A549 (cell line): Measurements from ENCODE around the gene TREH. TPM values are rescaled to one million over a fixed set of nuclear protein-coding genes. Genes with fewer than 3 reads are reported as not detected.
"Not testable (repeated sequence)": the region's sequence is repeated elsewhere in the genome, so short reads cannot be mapped to it uniquely, and the experiment has no call there.

Source experiments
- ATAC-seq, 2 experiments: fragments of 200-7000 bp in 1 of 2; fragments of >200 bp in 1 of 2; cut with Nextera tagmentation in 1 of 2; cut with Tn5 transposase in 1 of 2; 3 replicates each; pipeline versions ENCODE4 v1.8.0 to v1.9.1; 2018 to 2020; ENCODE audit warnings: mild to moderate bottlenecking in 1 of 2, moderate library complexity in 1 of 2
- CTCF ChIA-PET: fragments of 300-600 bp; sonication (Branson Sonifier 250); formaldehyde crosslinking; extraction: SDS; loops from one replicate; lab custom pipeline; 2021; ENCODE audit warnings: antibody characterized with exemption, inconsistent platforms; lab: Yijun Ruan, JAX
- POLR2A ChIA-PET: fragments of 350-600 bp; formaldehyde crosslinking; extraction: SDS; loops from one replicate; lab custom pipeline; 2021; ENCODE audit warnings: antibody characterized with exemption, inconsistent platforms; lab: Yijun Ruan, JAX
- DNase-seq, 2 experiments: peaks; one replicate each; pipeline versions ENCODE4 v3.0.0 to v3.0.0-alpha.2; 2011 to 2016; ENCODE audit warnings: low read depth in 1 of 2, low spot score in 1 of 2
- FAIRE-seq: peaks from 2 replicates; lab custom pipeline; 2011; peaks lifted over from hg19 to GRCh38; lab: Jason Lieb, UNC
- H3K27ac ChIP-seq, 2 experiments: fragments of >200 bp; sonication (Bioruptor Twin); formaldehyde crosslinking; 3 replicates each; pipeline ENCODE4 v1.5.1; 2016 to 2017
- H3K4me1 ChIP-seq: fragments of >200 bp; sonication (Bioruptor Twin); formaldehyde crosslinking; 3 replicates; pipeline ENCODE4 v1.6.1; 2016
- H3K4me2 ChIP-seq: fragments of >200 bp; sonication (Bioruptor Twin); formaldehyde crosslinking; 3 replicates; pipeline ENCODE4 v1.6.1; 2016
- H3K4me3 ChIP-seq: fragments of >200 bp; sonication (Bioruptor Twin); formaldehyde crosslinking; 3 replicates; pipeline ENCODE4 v1.5.1; 2016
- H3K9me3 ChIP-seq: fragments of >200 bp; sonication (Bioruptor Twin); formaldehyde crosslinking; 3 replicates; pipeline ENCODE4 v1.6.1; 2016
- BHLHE40 ChIP-seq: IDR thresholded peaks from 2 replicates; pipeline ENCODE4 v1.6.1; 2012; ENCODE audit warnings: low read depth, low read length, inconsistent platforms
- CEBPB ChIP-seq, 2 experiments: fragments of >200 bp in 1 of 2; sonication (Bioruptor Twin) in 1 of 2; formaldehyde crosslinking in 1 of 2; IDR thresholded peaks; 2 replicates each; pipeline ENCODE4 v1.6.1; 2012 to 2016
- CHD4 ChIP-seq: fragments of 200-600 bp; sonication (generic); IDR thresholded peaks from 2 replicates; pipeline ENCODE4 v1.6.1; 2016; ENCODE audit warnings: antibody characterized with exemption, mild to moderate bottlenecking, borderline replicate concordance
- EHF ChIP-seq: fragments of 250-450 bp; sonication (Bioruptor Pico); IDR thresholded peaks from 2 replicates; pipeline ENCODE4 v1.5.0; 2020; ENCODE audit warnings: mild to moderate bottlenecking
- EHMT2 ChIP-seq: fragments of 200-600 bp; sonication (generic); IDR thresholded peaks from 2 replicates; pipeline ENCODE4 v1.6.1; 2016; ENCODE audit warnings: antibody characterized with exemption, low read depth, mild to moderate bottlenecking, moderate library complexity
- EP300 ChIP-seq, 2 experiments: fragments of >200 bp; sonication (Bioruptor Twin); formaldehyde crosslinking; IDR thresholded peaks; 2 replicates in 1 of 2; 3 replicates in 1 of 2; pipeline ENCODE4 v1.6.1; 2016 to 2017
- ESRRA ChIP-seq: fragments of 150-350 bp; IDR thresholded peaks from 2 replicates; pipeline ENCODE4 v1.6.1; 2014; ENCODE audit warnings: mild to moderate bottlenecking, low read length, borderline replicate concordance
- FOSB ChIP-seq: fragments of 250-450 bp; sonication (Bioruptor Pico); IDR thresholded peaks from 2 replicates; pipeline ENCODE4 v1.5.0; 2020; ENCODE audit warnings: mild to moderate bottlenecking, moderate library complexity
- FOSL2 ChIP-seq, 2 experiments: fragments of 450-650 bp in 1 of 2; fragments of >200 bp in 1 of 2; sonication (Bioruptor Twin) in 1 of 2; formaldehyde crosslinking; IDR thresholded peaks; 2 replicates each; pipeline versions ENCODE4 v1.5.0 to v1.6.1; 2016 to 2020; ENCODE audit warnings: mild to moderate bottlenecking in 1 of 2, moderate library complexity in 1 of 2
- FOXS1 ChIP-seq: fragments of 250-450 bp; sonication (Bioruptor Pico); IDR thresholded peaks from 2 replicates; pipeline ENCODE4 v1.5.0; 2020; ENCODE audit warnings: mild to moderate bottlenecking, moderate library complexity
- GATA3 ChIP-seq: IDR thresholded peaks from 2 replicates; pipeline ENCODE4 v1.6.1; 2012; ENCODE audit warnings: borderline replicate concordance
- KDM5A ChIP-seq: fragments of 200-600 bp; sonication (generic); IDR thresholded peaks from 2 replicates; pipeline ENCODE4 v1.6.1; 2016; ENCODE audit warnings: antibody characterized with exemption, mild to moderate bottlenecking
- MYC ChIP-seq: IDR thresholded peaks from 2 replicates; pipeline ENCODE4 v1.6.1; 2012; ENCODE audit warnings: mild to moderate bottlenecking, inconsistent platforms, low read length, improper control_type of control experiment, borderline replicate concordance
- PHF8 ChIP-seq: fragments of 200-600 bp; sonication (generic); IDR thresholded peaks from 2 replicates; pipeline ENCODE4 v1.6.1; 2016; ENCODE audit warnings: low read depth, mild to moderate bottlenecking, antibody characterized with exemption, moderate library complexity, borderline replicate concordance
- RFX5 ChIP-seq: fragments of 450-650 bp; IDR thresholded peaks from 2 replicates; pipeline ENCODE4 v1.7.1; 2014; ENCODE audit warnings: antibody characterized with exemption, mild to moderate bottlenecking, moderate library complexity
- TFCP2L1 ChIP-seq: fragments of 250-450 bp; sonication (Bioruptor Pico); IDR thresholded peaks from 2 replicates; pipeline ENCODE4 v1.5.0; 2021; ENCODE audit warnings: mild to moderate bottlenecking
- ZC3H11A ChIP-seq: fragments of 450-650 bp; IDR thresholded peaks from 2 replicates; pipeline ENCODE4 v1.6.1; 2014; ENCODE audit warnings: antibody characterized with exemption, mild to moderate bottlenecking
- ZNF302 ChIP-seq: fragments of 250-450 bp; sonication (Bioruptor Pico); IDR thresholded peaks from 2 replicates; pipeline ENCODE4 v1.9.0; 2021; ENCODE audit warnings: inconsistent platforms, mild to moderate bottlenecking, moderate library complexity
- WGBS: methylation state at CpG from one replicate; pipeline ENCODE4 v1.1.6; 2017; ENCODE audit errors: missing lambda C conversion rate; 5-methylcytosine and 5-hydroxymethylcytosine counted together
- polyA plus RNA-seq, 4 experiments: library from polyadenylated mRNA; depleted of rRNA in 3 of 4; stranded (reverse); fragments of >200 nt; fragmentation: RNase III in 1 of 4; extraction: RNeasy Plus Mini Kit Qiagen cat#74134 plus additional on column Dnase treatment in 1 of 4; gene quantifications; 2 replicates in 3 of 4; 3 replicates in 1 of 4; pipeline ENCODE4 v1.2.3, GENCODE V29; 2011 to 2017
- TF ChIP-seq, protein P1 (sequence below): fragments of >200 bp; sonication (Bioruptor Twin); formaldehyde crosslinking; IDR thresholded peaks from 3 replicates; pipeline ENCODE4 v1.6.1; 2016
- TF ChIP-seq, protein P2 (sequence below): IDR thresholded peaks from 2 replicates; pipeline ENCODE4 v1.6.1; 2012
- TF ChIP-seq, protein P3 (sequence below): fragments of >200 bp; sonication (Bioruptor Twin); formaldehyde crosslinking; IDR thresholded peaks from 3 replicates; pipeline ENCODE4 v1.5.1; 2016
- TF ChIP-seq, protein P4 (sequence below): fragments of 200-600 bp; sonication (generic); IDR thresholded peaks from 2 replicates; pipeline ENCODE4 v1.6.1; 2016; ENCODE audit warnings: antibody characterized with exemption, mild to moderate bottlenecking, moderate library complexity

TREH gene
- polyA plus RNA-seq, 2 of the 4 experiments (the other 2 are of a cell fraction): 0.06 TPM; not detected in 1

DNA sequence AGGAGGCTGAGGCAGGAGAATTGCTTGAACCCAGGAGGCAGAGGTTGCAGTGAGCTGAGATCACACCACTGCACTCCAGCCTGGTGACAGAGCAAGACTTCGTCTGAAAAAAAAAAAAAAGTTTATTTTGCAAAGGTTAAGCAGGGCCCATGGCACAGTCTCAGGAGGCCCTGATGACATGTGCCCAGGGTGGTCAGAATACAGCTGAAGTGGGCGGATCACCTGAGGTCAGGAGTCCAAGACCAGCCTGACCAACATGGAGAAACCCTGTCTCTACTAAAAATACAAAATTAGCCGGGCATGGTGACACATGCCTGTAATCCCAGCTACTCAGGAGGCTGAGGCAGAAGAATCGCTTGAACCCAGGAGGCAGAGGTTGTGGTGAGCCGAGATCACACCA is 35.0 kb upstream of the TREH start:
- POLR2A ChIA-PET, H3K4me3 ChIP-seq, H3K9me3 ChIP-seq, H3K27ac ChIP-seq, DNase-seq, H3K4me2 ChIP-seq, CTCF ChIA-PET, FAIRE-seq, ATAC-seq, H3K4me1 ChIP-seq: not testable (repeated sequence)
- WGBS: 72% methylated on average over 4 of the region's 5 CpGs

DNA sequence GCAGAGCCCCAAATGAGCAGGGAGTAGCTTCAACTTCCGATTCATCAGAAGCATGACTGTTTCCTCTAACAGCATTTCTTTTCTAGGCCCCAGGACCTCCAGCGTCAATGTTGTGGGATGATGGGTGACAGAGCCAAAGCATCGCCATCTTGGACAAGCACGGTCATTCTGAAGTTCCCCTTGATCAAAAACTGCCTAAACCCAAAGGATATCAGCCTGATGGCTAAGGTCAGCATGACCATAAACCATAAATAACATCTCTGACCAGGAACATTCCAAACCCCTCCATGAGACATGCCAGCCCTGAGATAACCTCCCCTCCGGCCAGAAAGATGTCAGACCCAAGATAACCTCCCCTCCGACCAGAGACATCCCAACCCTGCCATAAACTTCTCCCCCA is 28.8 kb upstream of the TREH start:
- ATAC-seq (no peak), FAIRE-seq (no peak), DNase-seq (no peak)
- CTCF ChIA-PET: interaction anchor here (1.2 to 1.4 kb wide), 2 partner anchors 8 to 18 kb away, joined by 3 to 4 read pairs; no protein-coding TSS in a partner anchor
- TF ChIP-seq MYC: no peak
- no peak for TF ChIP-seq ZNF302 (CRISPR knock-in tag)
- no peak for TF ChIP-seq FOSL2 (IDR thresholded peaks at IDR 0.05)
- TF ChIP-seq FOSL2 (CRISPR knock-in tag; IDR thresholded peaks at IDR 0.05): no peak
- TF ChIP-seq FOXS1 (CRISPR knock-in tag): no peak
- TF ChIP-seq, protein P1, sequence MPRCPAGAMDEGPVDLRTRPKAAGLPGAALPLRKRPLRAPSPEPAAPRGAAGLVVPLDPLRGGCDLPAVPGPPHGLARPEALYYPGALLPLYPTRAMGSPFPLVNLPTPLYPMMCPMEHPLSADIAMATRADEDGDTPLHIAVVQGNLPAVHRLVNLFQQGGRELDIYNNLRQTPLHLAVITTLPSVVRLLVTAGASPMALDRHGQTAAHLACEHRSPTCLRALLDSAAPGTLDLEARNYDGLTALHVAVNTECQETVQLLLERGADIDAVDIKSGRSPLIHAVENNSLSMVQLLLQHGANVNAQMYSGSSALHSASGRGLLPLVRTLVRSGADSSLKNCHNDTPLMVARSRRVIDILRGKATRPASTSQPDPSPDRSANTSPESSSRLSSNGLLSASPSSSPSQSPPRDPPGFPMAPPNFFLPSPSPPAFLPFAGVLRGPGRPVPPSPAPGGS: no peak
- TF ChIP-seq KDM5A: no peak
- TF ChIP-seq RFX5: no peak
- TF ChIP-seq GATA3: no peak
- TF ChIP-seq, protein P2, sequence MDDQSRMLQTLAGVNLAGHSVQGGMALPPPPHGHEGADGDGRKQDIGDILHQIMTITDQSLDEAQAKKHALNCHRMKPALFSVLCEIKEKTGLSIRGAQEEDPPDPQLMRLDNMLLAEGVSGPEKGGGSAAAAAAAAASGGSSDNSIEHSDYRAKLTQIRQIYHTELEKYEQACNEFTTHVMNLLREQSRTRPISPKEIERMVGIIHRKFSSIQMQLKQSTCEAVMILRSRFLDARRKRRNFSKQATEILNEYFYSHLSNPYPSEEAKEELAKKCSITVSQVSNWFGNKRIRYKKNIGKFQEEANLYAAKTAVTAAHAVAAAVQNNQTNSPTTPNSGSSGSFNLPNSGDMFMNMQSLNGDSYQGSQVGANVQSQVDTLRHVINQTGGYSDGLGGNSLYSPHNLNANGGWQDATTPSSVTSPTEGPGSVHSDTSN: no peak
- no peak for TF ChIP-seq ESRRA
- POLR2A ChIA-PET: no interaction called here
- Histone ChIP-seq H3K4me1 (no peaks in the 10 kb centered on the region), H3K4me2 (no peak overlapping the region), H3K4me3 (no peak overlapping the region), H3K27ac (no peak overlapping the region), H3K9me3 (no peaks in the 10 kb centered on the region)
- WGBS: 75% methylated on average over 6 of the region's 6 CpGs

DNA sequence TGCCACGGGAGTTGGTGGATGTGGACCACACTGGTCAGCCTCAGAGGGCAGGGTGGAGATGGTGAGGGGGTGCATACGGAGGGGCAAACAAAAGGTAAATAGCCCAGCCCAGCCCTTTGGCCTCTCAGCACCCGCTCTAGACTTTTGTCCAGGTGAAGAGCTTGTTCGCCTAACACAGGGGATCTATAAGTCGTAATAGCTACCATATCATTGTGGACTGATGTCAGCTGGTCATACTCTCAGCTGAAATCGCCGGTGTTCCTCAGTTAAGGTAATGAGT is 27.0 kb upstream of the TREH start:
- DNase-seq (no peak), FAIRE-seq (no peak), ATAC-seq (no peak)
- ChIA-PET CTCF (no interaction called here), POLR2A (no interaction called here)
- Histone ChIP-seq H3K27ac (no peak overlapping the region), H3K4me2 (no peak overlapping the region), H3K4me3 (no peak overlapping the region), H3K4me1 (no peaks in the 10 kb centered on the region), H3K9me3 (no peaks in the 10 kb centered on the region)
- no peak for TF ChIP-seq CHD4
- TF ChIP-seq KDM5A: no peak
- TF ChIP-seq FOXS1 (CRISPR knock-in tag): no peak
- TF ChIP-seq, protein P3, sequence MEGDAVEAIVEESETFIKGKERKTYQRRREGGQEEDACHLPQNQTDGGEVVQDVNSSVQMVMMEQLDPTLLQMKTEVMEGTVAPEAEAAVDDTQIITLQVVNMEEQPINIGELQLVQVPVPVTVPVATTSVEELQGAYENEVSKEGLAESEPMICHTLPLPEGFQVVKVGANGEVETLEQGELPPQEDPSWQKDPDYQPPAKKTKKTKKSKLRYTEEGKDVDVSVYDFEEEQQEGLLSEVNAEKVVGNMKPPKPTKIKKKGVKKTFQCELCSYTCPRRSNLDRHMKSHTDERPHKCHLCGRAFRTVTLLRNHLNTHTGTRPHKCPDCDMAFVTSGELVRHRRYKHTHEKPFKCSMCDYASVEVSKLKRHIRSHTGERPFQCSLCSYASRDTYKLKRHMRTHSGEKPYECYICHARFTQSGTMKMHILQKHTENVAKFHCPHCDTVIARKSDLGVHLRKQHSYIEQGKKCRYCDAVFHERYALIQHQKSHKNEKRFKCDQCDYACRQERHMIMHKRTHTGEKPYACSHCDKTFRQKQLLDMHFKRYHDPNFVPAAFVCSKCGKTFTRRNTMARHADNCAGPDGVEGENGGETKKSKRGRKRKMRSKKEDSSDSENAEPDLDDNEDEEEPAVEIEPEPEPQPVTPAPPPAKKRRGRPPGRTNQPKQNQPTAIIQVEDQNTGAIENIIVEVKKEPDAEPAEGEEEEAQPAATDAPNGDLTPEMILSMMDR: no peak
- 77% methylated on average over 6 of the region's 7 CpGs for WGBS

DNA sequence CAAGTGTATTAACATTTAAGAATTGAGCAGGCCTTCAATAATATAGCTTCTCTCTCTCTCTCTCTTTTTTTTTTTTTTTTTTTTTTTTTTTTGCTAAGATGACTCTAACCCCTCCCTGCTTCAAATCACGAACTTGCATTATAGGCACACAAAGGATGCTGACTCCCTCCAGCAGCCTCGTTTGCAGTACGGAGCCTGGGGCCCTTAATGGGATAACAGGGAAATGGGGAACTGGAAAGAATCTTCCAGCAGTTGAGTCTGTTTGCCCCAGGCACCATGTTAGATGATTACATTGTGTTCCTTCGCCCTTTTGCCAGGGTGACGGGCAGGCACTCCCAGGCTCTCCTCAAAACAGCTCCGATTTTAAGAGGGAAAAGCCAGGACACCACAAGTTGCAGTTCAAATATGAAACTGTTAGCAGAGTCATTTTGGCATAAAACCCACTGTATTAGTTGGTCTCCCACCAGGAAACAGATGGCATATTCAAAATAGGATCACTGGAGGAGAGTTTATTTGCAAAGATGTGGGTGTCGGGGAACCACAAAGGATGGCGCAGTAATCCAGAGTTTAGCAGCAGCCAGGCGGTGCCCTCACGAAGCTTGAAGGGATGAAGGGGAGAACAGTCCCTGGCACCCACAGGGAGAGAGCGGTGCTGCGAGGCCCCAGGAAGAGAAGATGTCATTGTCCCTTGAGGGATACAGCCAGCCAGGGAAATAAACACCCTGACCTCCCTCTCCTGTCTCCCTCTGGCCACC is 26.5 kb upstream of the TREH start:
- ATAC-seq (no peak), FAIRE-seq (no peak), DNase-seq (no peak)
- no peak overlapping the region for H3K4me3 ChIP-seq
- H3K27ac ChIP-seq: no peak overlapping the region
- POLR2A ChIA-PET: no interaction called here
- no peaks in the 10 kb centered on the region for H3K9me3 ChIP-seq
- H3K4me2 ChIP-seq: no peak overlapping the region
- CTCF ChIA-PET: interaction anchor here (0.6 to 3.1 kb wide), 3 partner anchors 16 to 84 kb away, joined by 3 to 19 read pairs (median 3); no protein-coding TSS in a partner anchor
- WGBS: 85% methylated on average over 9 of the region's 12 CpGs
- H3K4me1 ChIP-seq: no peaks in the 10 kb centered on the region
- TF ChIP-seq KDM5A: no peak
- TF ChIP-seq FOSB: no peak
- no peak for TF ChIP-seq EP300 (IDR thresholded peaks at IDR 0.05)
- no peak for TF ChIP-seq ZC3H11A
- TF ChIP-seq, protein P4, sequence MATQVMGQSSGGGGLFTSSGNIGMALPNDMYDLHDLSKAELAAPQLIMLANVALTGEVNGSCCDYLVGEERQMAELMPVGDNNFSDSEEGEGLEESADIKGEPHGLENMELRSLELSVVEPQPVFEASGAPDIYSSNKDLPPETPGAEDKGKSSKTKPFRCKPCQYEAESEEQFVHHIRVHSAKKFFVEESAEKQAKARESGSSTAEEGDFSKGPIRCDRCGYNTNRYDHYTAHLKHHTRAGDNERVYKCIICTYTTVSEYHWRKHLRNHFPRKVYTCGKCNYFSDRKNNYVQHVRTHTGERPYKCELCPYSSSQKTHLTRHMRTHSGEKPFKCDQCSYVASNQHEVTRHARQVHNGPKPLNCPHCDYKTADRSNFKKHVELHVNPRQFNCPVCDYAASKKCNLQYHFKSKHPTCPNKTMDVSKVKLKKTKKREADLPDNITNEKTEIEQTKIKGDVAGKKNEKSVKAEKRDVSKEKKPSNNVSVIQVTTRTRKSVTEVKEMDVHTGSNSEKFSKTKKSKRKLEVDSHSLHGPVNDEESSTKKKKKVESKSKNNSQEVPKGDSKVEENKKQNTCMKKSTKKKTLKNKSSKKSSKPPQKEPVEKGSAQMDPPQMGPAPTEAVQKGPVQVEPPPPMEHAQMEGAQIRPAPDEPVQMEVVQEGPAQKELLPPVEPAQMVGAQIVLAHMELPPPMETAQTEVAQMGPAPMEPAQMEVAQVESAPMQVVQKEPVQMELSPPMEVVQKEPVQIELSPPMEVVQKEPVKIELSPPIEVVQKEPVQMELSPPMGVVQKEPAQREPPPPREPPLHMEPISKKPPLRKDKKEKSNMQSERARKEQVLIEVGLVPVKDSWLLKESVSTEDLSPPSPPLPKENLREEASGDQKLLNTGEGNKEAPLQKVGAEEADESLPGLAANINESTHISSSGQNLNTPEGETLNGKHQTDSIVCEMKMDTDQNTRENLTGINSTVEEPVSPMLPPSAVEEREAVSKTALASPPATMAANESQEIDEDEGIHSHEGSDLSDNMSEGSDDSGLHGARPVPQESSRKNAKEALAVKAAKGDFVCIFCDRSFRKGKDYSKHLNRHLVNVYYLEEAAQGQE: no peak
- TF ChIP-seq CHD4: no peak
- no peak for TF ChIP-seq ZNF302 (CRISPR knock-in tag)
- TF ChIP-seq EHMT2: no peak
- no peak for TF ChIP-seq EHF (CRISPR knock-in tag)
- TF ChIP-seq TFCP2L1: no peak
- TF ChIP-seq CEBPB (IDR thresholded peaks at IDR 0.05): no peak
- no peak for TF ChIP-seq BHLHE40
- TF ChIP-seq FOXS1 (CRISPR knock-in tag): no peak
- no peak for TF ChIP-seq PHF8
